HT1080 (cell line): ENCODE data around the gene NAGA. TPM values are rescaled to one million over a fixed set of nuclear protein-coding genes. Genes with fewer than 3 reads are reported as not detected.
"Not testable (repeated sequence)": the region's sequence is repeated elsewhere in the genome, so short reads cannot be mapped to it uniquely, and the experiment has no call there.

Experiments
- DNase-seq: peaks from one replicate; pipeline ENCODE4 v3.0.0-alpha.2; 2015; ENCODE audit warnings: low read depth
- polyA plus RNA-seq, 2 experiments: library from polyadenylated mRNA; depleted of rRNA; stranded (reverse); fragments of >200 nt; gene quantifications; 2 replicates each; pipeline ENCODE4 v1.2.3, GENCODE V29; 2015
- total RNA-seq: library from RNA; depleted of rRNA; stranded (reverse); fragments of >200 nt; shearing (Covaris generic); gene quantifications from 2 replicates; pipeline ENCODE4 v1.2.3, GENCODE V29; 2014; rRNA removed

The NAGA gene
- 5.8 and 7.5 TPM in 2 replicates for total RNA-seq
- 14.3 and 15.6 TPM in 2 replicates for polyA plus RNA-seq (2015; cell fraction: cytosol; rRNA removed)
- polyA plus RNA-seq (2015; cell fraction: nucleus; rRNA removed), result 18.7 and 19.9 TPM in 2 replicates

DNA sequence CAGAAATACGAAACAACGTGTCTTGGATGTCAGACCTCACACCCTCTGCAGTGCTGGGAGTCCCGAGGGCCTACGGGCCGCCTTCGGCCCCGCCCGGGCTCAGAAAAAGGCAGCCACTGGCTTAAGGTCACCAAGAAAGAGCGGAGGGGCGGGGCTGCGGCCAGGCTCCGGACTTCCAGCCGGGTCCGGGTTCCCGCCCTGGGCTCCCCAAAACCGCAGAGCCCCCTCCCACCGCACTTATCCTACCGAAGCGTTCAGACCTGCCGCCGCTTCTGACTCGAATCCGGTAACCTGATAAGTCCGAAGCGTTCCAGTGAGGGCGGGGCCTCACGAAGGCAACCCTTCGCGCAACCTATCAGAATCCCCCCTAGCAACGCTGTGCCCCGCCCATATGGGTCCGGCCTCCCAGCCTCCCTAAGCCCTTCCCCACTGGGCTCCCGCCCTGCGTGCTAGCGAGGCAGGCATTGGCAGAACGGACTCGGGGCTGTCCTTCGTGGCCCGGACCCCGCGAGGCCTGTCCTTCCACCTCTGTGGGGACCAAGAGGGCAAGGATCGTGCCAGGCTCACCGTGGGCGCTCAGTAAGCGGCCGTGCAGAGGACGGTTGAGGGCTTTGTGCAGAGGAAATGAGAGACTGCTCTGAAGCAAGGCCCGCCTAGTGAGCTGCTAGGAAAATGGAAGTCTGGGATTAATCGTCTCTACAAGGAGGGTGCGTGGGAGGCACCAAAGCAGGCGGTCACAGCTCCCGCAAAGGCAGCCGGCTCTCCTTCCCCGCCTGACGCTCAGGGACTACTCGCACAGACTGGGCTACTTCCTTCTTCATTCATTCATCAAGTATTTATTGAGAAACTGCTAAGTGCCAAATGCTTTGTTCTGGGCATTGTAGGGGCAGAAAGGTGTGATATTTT is at the start of gene NAGA:
Gene NAGA, minus strand, starts transcription at position 296 of the 906 bp plus-strand sequence. CDS start 515 bp downstream, outside the sequence.
- DNase-seq, result peak; percentile 94

DNA sequence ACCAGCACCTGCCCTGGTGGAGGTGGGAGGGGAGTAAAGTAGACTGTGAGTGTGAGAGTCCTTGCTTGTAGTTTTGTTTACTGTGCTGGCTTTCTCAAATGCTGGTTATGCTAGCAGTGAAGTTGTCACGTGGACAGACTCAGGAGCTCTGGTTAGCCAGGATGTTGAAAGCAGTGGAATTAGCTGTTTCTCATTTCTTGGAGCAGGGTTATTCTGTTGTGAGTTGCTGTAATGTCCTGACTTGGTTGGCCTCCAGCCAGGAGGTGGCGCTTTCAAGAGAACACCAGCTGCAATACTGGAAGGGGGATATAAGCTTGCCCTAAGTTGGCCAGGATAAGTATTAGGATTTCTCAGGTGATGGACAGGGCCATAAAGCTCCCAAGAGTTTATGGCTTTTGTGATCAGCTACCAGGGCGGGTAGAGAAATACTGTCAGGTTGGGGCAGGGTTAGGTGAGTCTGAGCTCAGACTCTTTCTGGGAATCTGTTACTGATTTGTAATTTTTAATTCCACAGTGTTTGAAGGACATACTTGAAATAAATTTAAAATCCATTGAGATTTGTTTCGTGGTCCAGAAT is 46.3 kb upstream of the NAGA start:
- no peak for DNase-seq

DNA sequence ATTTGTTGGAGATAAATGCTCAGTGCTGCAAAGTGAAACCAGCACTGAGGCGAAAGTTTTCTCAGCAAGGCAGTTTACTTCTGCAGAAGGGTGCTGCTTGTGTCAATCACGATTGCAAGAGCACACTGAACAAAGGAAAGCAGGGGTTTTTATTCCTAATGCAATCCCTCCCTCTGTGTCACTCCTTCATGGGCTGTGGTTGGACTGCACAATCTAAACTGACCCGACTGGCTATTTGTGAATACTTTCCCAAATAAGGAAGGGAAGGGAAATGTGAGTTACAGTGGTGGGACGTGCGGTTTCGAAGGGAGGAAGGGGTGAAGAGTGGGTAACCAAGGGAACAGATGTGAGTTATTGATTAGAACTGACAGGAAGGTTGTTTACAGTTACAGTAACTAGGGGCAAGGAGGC is 44.8 kb upstream of the NAGA start:
- not testable (repeated sequence) for DNase-seq

DNA sequence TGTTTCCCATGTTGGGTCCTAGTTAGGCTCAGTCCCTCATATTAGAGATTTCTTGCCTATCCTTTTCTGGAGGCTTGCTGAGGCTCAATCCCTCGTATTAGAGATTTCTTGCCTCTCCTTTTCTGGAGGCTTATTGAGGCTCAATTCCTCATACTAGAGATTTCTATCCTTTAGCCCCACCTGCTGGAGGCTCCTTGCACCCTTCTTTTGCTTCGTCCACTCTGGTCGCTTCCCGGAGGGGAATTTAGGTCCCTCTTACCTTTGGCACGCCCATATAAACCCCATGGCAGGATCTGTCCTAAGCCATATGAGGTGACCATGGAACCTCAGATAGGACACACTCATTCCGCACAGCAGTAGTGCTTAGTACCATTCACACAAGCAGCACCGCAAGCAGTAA is 44.1 kb upstream of the NAGA start:
- DNase-seq, result no peak

DNA sequence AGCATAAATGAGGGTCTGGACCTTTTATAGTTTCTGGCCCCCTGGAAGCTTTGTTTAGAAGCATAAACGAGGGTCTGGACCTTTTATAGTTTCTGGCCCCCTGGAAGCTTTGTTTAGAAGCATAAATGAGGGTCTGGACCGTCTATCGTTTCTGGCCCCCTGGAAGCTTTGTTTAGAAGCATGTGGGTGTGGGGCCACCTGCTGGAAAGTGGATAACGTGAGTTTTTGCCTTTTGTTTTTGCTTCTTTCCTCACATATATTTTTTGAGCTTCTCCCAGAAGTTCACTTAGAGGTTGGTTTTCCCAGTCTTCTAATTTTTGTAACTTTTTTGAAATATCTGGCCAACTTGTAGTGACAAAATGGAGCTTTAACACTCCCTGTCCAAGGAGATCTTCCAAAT is 42.2 kb upstream of the NAGA start:
- DNase-seq, result not testable (repeated sequence)

DNA sequence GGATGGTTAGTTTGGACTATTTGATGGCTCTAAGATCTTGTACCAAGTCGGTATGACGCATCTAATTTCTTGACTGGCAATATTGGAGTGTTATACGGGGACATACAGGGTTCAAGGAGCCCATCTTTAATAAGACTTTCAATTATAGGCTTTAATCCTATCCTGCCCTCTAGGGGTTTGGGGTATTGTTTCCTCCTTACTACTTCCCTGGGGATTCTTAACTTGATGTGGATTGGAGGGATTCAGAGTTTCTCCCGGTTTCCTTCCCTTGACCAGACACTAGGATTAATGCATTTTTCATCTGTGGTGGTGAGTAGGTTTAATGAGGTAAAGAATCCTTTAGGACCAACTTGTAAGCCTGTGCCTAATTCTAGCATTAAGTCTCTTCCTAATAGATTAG is 41.2 kb upstream of the NAGA start:
- no peak for DNase-seq

DNA sequence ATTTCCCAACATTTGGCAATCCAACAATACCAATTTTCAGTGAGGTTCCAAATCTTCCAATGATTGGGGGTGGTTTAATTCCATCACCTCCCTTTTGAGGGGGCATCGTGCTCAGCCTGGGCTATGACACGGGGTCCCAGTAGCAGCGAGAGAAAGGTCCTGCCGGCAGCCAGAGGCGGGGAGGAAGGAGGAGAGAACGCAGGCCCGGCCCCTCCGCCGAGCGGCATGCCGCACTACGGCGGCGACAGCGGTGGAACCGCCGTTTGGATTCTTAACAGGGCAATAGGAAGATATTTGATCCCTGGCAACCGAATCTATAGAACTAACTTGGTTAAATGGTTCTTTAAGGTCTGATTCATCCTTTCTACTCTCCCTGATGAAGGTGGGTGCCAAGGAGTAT is 38.2 kb upstream of the NAGA start:
- DNase-seq, result no peak

DNA sequence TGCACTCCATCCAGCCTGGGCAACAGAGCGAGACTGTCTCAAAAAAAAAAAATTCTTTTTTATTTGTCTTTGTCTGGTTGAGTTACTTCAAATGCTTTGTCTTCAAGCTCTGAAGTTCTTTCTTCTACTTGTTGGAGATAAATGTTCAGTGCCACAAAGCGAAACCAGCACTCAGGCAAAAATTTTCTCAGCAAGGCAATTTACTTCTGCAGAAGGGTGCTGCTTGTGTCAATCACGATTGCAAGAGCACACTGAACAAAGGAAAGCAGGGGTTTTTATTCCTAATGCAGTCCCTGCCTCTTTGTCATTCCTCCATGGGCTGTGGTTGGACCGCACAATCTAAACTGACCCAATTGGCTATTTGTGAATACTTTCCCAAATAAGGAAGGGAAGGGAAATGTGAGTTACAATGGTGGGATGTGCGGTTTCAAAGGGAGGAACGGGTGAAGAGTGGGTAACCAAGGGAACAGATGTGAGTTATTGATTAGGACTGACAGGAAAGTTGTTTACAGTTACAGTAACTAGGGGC is 33.8 kb upstream of the NAGA start:
- DNase-seq, result not testable (repeated sequence)

DNA sequence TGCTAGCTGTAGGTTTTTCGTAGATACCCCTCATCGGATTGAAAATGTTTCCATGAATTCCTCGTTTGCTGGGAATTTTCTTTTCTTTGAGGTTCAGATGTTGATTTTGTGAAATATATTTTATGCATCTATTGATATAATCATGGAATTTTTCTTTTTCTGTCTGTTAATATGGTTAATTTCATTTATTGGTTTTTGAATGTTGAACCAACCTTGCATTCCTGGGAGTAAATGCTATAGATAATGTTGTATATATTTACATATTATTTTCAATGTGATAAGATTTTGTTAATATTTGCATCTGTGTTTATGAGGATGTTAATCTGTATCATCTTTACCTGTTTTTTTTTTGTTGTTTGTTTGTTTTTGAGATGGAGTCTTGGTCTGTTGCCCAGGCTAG is 30.6 kb upstream of the NAGA start:
- DNase-seq, result no peak

DNA sequence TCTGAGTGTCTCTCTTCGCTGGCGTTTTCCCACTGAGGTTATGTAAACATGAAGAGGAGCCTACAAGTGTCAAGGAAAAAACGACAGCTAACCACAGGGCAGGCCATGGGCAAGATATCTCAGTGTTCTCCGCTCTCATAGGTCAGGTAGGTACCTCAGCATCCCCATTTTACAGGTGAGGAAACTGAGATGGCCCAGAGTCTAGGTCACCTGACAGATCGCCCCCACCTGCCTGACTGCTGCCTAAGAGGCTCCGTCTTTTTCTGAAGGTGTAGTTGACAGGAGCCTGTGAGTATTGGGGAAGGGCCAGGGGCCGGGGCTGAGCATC is 20.8 kb upstream of the NAGA start:
- no peak for DNase-seq

DNA sequence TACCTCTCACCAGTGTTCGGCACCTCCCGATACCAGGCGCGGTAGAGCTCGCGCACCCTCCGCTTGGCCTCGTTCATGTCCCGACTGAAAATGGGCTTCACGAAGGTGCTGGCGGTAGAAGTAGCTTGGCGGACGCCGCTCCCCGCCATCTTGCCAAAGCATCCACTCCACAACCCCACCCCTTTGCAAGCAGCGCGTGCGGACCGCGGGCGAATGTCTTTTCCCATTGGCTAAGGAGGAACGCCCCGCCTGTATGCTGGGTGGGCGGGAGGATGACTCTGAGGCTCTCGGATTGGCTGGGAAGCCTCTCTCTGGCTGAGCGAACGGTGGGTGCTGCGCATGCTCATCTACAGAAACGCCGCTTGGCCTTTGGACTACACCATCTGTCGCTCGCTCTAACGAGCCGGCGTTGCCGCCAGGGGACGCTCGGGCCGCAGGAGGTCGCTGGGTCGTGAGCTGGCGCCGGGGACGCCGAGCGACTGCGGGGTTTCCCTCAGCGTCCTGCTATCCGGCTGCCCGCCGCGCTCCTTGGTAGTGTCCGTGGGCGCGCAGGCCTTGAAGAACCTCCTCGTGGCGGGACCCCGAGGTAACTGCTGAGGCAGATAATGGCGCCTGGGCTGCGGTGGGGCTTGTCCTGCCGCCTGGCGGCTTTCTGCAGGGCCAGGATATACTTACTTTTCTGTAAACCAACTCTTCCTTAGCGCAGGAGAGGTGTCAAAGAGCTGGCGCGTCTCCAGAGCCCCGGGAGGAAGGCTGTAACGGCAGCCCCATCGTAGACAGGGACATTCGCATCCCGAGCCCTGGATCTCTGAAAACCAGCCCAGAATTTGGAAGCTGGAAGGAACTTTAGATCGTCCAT is 20.2 kb upstream of the NAGA start, which contains the start of gene NDUFA6:
Gene NDUFA6, minus strand, starts transcription at position 177 of the 859 bp plus-strand sequence. Its CDS starts 28 bp downstream, at position 149.
- DNase-seq, result peak; percentile 99

DNA sequence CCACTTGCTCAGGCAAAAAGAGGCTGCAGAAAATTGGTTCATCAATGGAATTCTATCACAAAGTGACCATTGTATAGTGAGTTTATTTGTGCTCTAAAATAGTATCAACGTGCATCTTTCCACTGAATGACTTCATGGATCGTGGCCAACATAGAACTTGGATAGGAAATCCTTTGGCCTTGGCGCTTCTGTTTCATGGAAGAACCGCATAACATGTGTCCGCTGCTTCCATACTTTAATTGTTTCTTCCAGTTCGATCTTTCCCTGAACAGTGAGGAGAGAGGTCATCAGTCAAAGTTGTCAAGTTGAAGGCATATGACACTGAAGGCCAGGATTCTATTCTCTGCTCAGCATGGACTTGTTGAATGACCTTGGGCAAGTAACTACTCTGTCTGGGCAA is 15.4 kb upstream of the NAGA start:
- DNase-seq, result no peak

DNA sequence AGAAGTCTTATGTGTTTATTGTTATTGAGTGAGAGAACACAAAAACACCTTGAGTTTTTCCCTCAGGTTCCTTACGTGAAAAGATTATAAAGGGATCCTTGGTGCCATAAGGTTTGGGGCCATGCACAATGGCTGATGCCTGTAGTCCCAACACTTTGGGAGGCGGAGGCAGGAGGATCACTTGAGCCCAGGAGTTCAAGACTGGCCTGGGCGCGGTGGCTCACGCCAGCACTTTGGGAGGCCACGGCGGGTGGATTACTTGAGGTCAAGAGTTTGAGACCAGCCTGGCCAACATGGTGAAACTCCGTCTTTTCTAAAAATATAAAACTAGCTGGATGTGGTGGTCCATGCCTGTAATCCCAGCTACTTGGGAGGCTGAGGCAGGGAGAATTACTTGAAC is 14.3 kb upstream of the NAGA start:
- no peak for DNase-seq

DNA sequence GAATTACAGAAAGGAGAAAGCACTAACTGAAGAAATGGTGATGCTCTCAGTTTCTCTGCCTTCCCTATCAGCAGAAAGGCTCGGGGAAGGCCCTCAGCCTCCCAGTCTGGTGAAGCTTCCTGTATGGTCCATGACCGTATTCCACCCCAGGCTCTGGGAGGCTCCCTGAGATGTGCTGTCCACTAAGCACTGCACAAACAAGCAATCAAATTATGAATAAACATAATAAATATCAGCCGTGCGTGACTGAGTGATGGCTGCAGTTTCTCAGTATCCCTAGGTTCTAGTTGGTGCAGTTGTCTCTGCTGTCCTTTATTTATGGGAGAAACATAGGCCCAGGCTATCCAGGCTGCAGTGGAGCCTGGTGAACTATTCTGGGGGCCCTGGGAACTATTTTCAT is 12.5 kb upstream of the NAGA start:
- DNase-seq, result no peak

DNA sequence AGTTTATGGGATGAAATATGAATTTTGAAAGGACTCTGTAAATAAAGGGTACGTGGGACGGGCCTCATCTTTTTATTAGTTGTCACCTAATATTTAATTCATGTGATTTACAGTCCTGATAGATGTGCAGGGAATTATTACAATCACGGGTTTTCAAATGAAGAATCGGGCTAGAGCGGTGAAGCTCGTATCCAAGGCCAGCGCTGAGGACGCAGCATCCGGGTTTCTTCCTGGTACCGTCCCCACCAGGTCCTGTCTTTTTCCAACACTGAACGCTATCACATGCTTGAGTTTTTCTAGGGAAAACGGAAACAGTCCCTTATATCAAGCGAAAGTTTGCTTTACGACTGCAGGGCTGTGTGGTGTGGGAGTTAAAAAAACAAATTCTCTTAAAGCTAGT is 9.7 kb upstream of the NAGA start:
- peak; percentile 16 for DNase-seq

DNA sequence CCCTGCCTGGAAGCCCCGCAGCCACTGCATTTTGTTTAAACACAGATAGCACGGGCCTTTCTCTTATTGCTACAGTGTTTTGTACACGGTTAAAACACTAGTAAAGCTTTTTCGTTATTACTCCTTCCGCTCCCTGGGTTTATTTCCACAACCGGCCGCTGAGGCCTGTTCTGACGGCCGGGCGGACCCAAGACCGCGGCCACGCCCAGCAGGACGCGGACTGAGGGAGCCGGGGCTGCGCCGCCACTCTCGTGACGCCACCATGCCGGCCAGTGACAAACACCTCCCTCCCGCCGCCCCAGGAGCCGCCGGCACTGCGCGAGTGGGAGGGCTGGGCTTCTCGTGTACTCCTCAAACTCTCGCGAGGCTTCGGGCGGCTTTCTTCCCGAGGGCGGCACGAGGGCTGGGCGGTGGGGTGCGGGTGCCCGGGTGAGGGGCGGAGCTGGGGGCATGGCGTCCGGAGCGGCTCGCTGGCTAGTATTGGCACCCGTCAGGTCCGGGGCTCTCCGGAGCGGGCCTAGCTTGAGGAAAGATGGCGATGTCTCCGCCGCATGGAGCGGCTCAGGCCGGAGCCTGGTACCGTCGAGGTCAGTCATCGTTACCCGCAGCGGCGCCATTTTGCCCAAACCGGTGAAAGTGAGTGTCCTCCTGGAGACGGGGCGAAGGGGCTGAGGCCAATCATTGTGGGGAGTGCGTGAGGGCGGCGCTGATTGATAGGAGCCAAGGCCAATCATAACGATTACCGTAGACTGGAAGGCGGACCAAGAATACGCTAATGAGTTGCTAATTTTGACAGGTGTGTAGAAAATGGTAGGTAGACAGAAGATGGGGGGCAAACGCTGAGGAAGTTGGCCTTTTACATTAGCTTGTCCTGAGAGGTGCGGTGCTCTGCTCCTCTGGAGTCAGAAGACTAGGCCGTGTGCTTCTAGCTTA is 9.0 kb upstream of the NAGA start, which contains the start of gene SMDT1:
Gene SMDT1, plus strand, starts transcription at position 382 of the 933 bp plus-strand sequence. Its CDS starts 69 bp downstream, at position 451.
- DNase-seq, result peak; percentile 95

DNA sequence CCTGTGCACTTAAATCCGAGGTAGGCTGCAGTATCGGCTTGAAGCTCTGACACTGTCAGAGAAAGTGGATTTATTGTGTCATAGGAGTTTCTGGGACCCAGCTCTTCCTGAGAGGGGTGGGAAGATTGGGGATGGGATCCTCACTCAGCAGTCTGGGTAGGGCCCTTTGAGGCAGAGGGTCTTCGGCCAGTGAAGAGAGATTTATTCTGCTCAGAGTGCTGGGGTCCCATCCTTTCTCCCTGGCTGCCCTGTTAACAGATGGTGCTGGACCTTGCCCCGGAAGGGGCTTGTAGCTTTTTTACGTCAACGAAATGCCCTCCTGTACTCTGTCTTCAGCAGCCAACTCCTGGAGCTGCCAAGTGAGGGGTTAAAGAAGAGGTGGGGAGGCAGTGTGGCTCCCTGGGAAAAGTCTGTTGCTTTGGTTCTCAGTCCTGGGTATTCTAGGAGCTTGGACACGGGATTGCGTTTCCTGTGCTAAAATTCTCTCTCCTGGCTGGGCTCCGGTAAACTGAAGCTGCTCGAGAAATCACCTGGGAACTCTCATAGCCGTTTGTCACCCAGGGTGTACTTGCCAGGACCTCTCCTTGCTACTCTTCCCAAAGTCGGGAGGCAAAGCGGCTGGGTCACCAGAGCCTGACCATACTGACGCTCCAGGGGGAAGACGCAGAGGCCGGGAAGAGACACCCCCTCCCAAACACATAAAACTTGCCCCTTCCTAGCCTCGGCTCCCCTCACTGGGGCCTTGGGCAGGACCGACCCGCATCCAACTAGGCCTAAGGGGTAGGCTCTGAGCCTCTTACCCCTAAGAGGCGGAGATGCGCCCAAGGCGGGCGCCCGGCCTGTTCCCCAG is 8.1 kb upstream of the NAGA start:
- no peak for DNase-seq

DNA sequence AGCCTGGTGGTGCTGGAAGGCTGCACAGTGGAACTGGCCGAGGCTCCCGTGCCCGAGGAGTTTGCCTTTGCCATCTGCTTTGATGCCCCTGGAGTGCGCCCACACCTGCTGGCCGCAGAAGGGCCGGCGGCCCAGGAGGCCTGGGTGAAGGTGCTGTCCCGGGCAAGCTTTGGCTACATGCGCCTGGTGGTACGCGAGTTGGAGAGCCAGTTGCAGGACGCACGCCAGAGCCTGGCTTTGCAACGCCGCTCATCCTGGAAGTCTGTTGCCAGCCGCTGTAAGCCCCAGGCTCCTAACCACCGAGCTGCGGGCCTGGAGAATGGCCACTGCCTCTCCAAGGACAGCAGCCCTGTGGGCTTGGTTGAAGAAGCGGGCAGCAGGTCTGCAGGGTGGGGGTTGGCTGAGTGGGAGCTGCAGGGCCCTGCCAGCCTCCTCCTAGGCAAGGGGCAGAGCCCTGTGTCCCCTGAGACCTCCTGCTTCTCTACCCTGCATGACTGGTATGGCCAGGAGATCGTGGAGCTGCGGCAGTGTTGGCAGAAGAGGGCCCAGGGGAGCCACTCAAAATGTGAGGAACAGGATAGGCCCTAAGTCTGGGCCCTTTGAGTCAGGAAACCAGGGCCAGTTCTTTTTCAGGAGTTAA is 7.0 kb upstream of the NAGA start:
- DNase-seq, result no peak
